Fibroblast of mammary gland (primary cell): Measurements from ENCODE around the gene SAXO1.
"Not testable (repeated sequence)": the region's sequence is repeated elsewhere in the genome, so short reads cannot be mapped to it uniquely, and the experiment has no call there.

Source experiments
- DNase-seq: peaks from one replicate; pipeline ENCODE4 v3.0.0-alpha.2; 2010; ENCODE audit warnings: low read depth
- H3K4me3 ChIP-seq: 2 replicates; pipeline ENCODE4 v1.5.1; 2011; ENCODE audit warnings: low read depth, mild to moderate bottlenecking, low read length, moderate library complexity; ENCODE audit not compliant: control insufficient read depth
- CTCF ChIP-seq: conservative IDR thresholded peaks from 2 replicates; pipeline ENCODE4 v1.5.1; 2011; ENCODE audit warnings: low read depth, low read length, inconsistent platforms; ENCODE audit not compliant: control insufficient read depth, insufficient read depth

SAXO1 gene

GRCh38 chr9:19000133-19000532, 32.9 kb downstream of the SAXO1 start:
- DNase-seq: no peak
- no peak overlapping the region for H3K4me3 ChIP-seq
- TF ChIP-seq CTCF: no peak

GRCh38 chr9:18999173-18999785, 33.7 kb downstream of the SAXO1 start:
- TF ChIP-seq CTCF: no peak
- no peak for DNase-seq
- no peak overlapping the region for H3K4me3 ChIP-seq

GRCh38 chr9:18997151-18997550, 35.9 kb downstream of the SAXO1 start:
- DNase-seq: no peak
- H3K4me3 ChIP-seq: no peak overlapping the region
- no peak for TF ChIP-seq CTCF

GRCh38 chr9:18996211-18996610, 36.8 kb downstream of the SAXO1 start:
- no peak overlapping the region for H3K4me3 ChIP-seq
- no peak for DNase-seq
- no peak for TF ChIP-seq CTCF

- no peak for TF ChIP-seq CTCF
- DNase-seq: no peak
- no peak overlapping the region for H3K4me3 ChIP-seq
Measured at GRCh38 chr9:18994263-18994916, 38.6 kb downstream of the SAXO1 start.

- not testable (repeated sequence) for DNase-seq, H3K4me3 ChIP-seq
Measured at GRCh38 chr9:18991197-18991596, 41.8 kb downstream of the SAXO1 start.

GRCh38 chr9:18990494-18990893, 42.5 kb downstream of the SAXO1 start:
- TF ChIP-seq CTCF: no peak
- H3K4me3 ChIP-seq: no peak overlapping the region
- no peak for DNase-seq
